Measurements from ENCODE around the gene ABCC12.

GRCh38 chr16:48194828-48195556 is 39.2 kb upstream of the ABCC12 start:
- TF ChIP-seq MAX (IDR thresholded peaks at IDR 0.05) (no peak), EP300 (IDR thresholded peaks at IDR 0.05; ENCODE audit: borderline replicate concordance) (no peak), CEBPB (IDR thresholded peaks at IDR 0.05) (0 out of 2 replicates have a peak, but pooled peaks have one; percentile 13), NFIC (IDR thresholded peaks at IDR 0.05) (peak; percentile 65), REST (IDR thresholded peaks at IDR 0.05; ENCODE audit: low read depth) (no peak)

Data from Ishikawa (cell line).